HepG2 (cell line): ENCODE results near the gene CCDC170. TPM values are rescaled to one million over a fixed set of nuclear protein-coding genes. Genes with fewer than 3 reads are reported as not detected.

Experiments used
- ARHGAP35 ChIP-seq: sonication (generic); formaldehyde crosslinking; IDR thresholded peaks from 2 replicates; pipeline ENCODE4 v1.9.0; 2022; ENCODE audit warnings: mild to moderate bottlenecking, inconsistent platforms, moderate library complexity, missing genetic modification reagents, borderline replicate concordance
- ARID4A ChIP-seq: sonication (generic); formaldehyde crosslinking; IDR thresholded peaks from 2 replicates; pipeline ENCODE4 v1.5.0; 2020; ENCODE audit warnings: mild to moderate bottlenecking, missing genetic modification reagents, borderline replicate concordance
- DDIT3 ChIP-seq: sonication (generic); formaldehyde crosslinking; IDR thresholded peaks from 2 replicates; pipeline ENCODE4 v1.4.0; 2020; ENCODE audit warnings: mild to moderate bottlenecking, missing genetic modification reagents
- HDAC1 ChIP-seq: sonication (generic); formaldehyde crosslinking; IDR thresholded peaks from 2 replicates; pipeline ENCODE4 v1.5.1; 2020; ENCODE audit warnings: mild to moderate bottlenecking, missing genetic modification reagents
- KMT2A ChIP-seq: sonication (generic); formaldehyde crosslinking; IDR thresholded peaks from 2 replicates; pipeline ENCODE4 v1.4.0; 2020; ENCODE audit warnings: missing genetic modification reagents
- NONO ChIP-seq, 2 experiments: fragments of 450-650 bp in 1 of 2; sonication (generic) in 1 of 2; formaldehyde crosslinking in 1 of 2; IDR thresholded peaks in 1 of 2; conservative IDR thresholded peaks in 1 of 2; 2 replicates each; pipeline versions ENCODE4 v1.6.1 to v1.8.0; 2017 to 2022; ENCODE audit warnings: mild to moderate bottlenecking in 1 of 2, missing genetic modification reagents in 1 of 2, moderate library complexity in 1 of 2
- RAD21 ChIP-seq: fragments of 450-650 bp; formaldehyde crosslinking; IDR thresholded peaks from 2 replicates; pipeline ENCODE4 v1.5.0; 2020; ENCODE audit warnings: mild to moderate bottlenecking
- TGIF2 ChIP-seq: IDR thresholded peaks from 2 replicates; pipeline ENCODE4 v1.6.1; 2016; ENCODE audit warnings: control low read depth, missing compliant biosample characterization
- ZIK1 ChIP-seq: sonication (generic); formaldehyde crosslinking; IDR thresholded peaks from 2 replicates; pipeline ENCODE4 v1.5.0; 2020; ENCODE audit warnings: mild to moderate bottlenecking, low read depth, missing genetic modification reagents, borderline replicate concordance
- ZNF24 ChIP-seq: fragments of 450-650 bp; IDR thresholded peaks from 2 replicates; pipeline ENCODE4 v1.6.1; 2017; ENCODE audit warnings: antibody characterized with exemption, mild to moderate bottlenecking
- ZNF543 ChIP-seq: sonication (generic); formaldehyde crosslinking; IDR thresholded peaks from 2 replicates; pipeline ENCODE4 v1.4.0; 2020; ENCODE audit warnings: mild to moderate bottlenecking, missing genetic modification reagents
- polyA plus RNA-seq, 8 experiments: library from polyadenylated mRNA; depleted of rRNA in 3 of 8; stranded (reverse) in 7 of 8; unstranded in 1 of 8; fragments of >200 nt; fragmentation: Illumina TruSeq in 4 of 8; extraction: Trizol in 4 of 8; gene quantifications; 2 replicates each; pipeline versions ENCODE4 v1.2.1 to v1.2.3, GENCODE V29; 2011 to 2016; ENCODE audit warnings: low read depth in 4 of 8, missing spikeins in 1 of 8, mixed read lengths in 1 of 8; ENCODE audit not compliant: insufficient read depth in 1 of 8
- total RNA-seq, 5 experiments: library from RNA; depleted of rRNA; stranded (reverse); fragments of >200 nt; fragmentation: Illumina TruSeq; extraction: Trizol; gene quantifications; 2 replicates each; pipeline ENCODE4 v1.2.3, GENCODE V29; 2016; ENCODE audit warnings: low read depth in 1 of 5
- TF ChIP-seq, protein P1 (sequence below): sonication (generic); formaldehyde crosslinking; IDR thresholded peaks from 2 replicates; pipeline ENCODE4 v1.5.1; 2020; ENCODE audit warnings: mild to moderate bottlenecking, missing genetic modification reagents, borderline replicate concordance
- TF ChIP-seq, protein P2 (sequence below): sonication (generic); formaldehyde crosslinking; IDR thresholded peaks from 2 replicates; pipeline ENCODE4 v1.5.0; 2020; ENCODE audit warnings: mild to moderate bottlenecking, missing genetic modification reagents
- TF ChIP-seq, protein P3 (sequence below): sonication (generic); formaldehyde crosslinking; IDR thresholded peaks from 2 replicates; pipeline ENCODE4 v1.5.0; 2020; ENCODE audit warnings: mild to moderate bottlenecking, missing genetic modification reagents, moderate library complexity

Gene CCDC170
- total and polyA plus RNA-seq, 2 of the 13 experiments (the other 11 are each of a cell fraction or from before 2014, with no cell fraction given), result 0.90 to 5.1 TPM

DNA sequence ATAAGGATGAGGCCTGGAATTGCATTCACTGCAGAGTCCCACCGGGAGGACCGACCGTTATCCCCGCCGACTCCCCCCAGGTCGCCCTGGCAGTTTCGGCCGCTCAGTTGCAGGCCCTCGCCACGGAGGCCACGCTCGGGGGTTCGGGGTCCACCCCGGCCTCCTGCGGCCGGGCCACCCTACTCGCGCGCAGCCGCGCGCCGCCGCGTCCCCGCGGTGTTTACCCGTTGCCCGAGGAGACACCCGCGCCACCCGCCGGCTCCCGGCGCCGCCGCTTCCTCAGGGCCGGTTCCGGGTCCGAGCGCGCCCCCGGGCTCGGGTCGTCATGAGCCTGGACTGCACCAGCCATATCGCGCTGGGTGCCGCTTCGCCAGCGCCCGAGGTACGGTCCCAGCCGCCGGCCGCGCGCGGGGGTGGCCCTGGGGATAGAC, at the start of gene CCDC170 (continued):
- TF ChIP-seq, protein P1, sequence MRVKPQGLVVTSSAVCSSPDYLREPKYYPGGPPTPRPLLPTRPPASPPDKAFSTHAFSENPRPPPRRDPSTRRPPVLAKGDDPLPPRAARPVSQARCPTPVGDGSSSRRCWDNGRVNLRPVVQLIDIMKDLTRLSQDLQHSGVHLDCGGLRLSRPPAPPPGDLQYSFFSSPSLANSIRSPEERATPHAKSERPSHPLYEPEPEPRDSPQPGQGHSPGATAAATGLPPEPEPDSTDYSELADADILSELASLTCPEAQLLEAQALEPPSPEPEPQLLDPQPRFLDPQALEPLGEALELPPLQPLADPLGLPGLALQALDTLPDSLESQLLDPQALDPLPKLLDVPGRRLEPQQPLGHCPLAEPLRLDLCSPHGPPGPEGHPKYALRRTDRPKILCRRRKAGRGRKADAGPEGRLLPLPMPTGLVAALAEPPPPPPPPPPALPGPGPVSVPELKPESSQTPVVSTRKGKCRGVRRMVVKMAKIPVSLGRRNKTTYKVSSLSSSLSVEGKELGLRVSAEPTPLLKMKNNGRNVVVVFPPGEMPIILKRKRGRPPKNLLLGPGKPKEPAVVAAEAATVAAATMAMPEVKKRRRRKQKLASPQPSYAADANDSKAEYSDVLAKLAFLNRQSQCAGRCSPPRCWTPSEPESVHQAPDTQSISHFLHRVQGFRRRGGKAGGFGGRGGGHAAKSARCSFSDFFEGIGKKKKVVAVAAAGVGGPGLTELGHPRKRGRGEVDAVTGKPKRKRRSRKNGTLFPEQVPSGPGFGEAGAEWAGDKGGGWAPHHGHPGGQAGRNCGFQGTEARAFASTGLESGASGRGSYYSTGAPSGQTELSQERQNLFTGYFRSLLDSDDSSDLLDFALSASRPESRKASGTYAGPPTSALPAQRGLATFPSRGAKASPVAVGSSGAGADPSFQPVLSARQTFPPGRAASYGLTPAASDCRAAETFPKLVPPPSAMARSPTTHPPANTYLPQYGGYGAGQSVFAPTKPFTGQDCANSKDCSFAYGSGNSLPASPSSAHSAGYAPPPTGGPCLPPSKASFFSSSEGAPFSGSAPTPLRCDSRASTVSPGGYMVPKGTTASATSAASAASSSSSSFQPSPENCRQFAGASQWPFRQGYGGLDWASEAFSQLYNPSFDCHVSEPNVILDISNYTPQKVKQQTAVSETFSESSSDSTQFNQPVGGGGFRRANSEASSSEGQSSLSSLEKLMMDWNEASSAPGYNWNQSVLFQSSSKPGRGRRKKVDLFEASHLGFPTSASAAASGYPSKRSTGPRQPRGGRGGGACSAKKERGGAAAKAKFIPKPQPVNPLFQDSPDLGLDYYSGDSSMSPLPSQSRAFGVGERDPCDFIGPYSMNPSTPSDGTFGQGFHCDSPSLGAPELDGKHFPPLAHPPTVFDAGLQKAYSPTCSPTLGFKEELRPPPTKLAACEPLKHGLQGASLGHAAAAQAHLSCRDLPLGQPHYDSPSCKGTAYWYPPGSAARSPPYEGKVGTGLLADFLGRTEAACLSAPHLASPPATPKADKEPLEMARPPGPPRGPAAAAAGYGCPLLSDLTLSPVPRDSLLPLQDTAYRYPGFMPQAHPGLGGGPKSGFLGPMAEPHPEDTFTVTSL (CRISPR knock-in tag), result no peak
- TF ChIP-seq RAD21 (CRISPR knock-in tag) (peak; percentile 61), ZNF24 (no peak), ZNF543 (no peak), DDIT3 (CRISPR knock-in tag) (no peak), TGIF2 (no peak; the same call in 1 of the 2 replicates), KMT2A (peak; percentile 65; the same call in 1 of the 2 replicates), HDAC1 (CRISPR knock-in tag) (peak; percentile 62; the same call in 1 of the 2 replicates), ZIK1 (CRISPR knock-in tag) (0 out of 2 replicates have a peak, but pooled peaks have one; percentile 29), ARHGAP35 (CRISPR knock-in tag) (no peak), ARID4A (CRISPR knock-in tag) (peak; percentile 83), NONO (IDR thresholded peaks at IDR 0.05) (no peak), NONO (CRISPR knock-in tag; conservative IDR thresholded peaks at IDR 0.05) (peak; percentile 87)
- TF ChIP-seq, protein P2, sequence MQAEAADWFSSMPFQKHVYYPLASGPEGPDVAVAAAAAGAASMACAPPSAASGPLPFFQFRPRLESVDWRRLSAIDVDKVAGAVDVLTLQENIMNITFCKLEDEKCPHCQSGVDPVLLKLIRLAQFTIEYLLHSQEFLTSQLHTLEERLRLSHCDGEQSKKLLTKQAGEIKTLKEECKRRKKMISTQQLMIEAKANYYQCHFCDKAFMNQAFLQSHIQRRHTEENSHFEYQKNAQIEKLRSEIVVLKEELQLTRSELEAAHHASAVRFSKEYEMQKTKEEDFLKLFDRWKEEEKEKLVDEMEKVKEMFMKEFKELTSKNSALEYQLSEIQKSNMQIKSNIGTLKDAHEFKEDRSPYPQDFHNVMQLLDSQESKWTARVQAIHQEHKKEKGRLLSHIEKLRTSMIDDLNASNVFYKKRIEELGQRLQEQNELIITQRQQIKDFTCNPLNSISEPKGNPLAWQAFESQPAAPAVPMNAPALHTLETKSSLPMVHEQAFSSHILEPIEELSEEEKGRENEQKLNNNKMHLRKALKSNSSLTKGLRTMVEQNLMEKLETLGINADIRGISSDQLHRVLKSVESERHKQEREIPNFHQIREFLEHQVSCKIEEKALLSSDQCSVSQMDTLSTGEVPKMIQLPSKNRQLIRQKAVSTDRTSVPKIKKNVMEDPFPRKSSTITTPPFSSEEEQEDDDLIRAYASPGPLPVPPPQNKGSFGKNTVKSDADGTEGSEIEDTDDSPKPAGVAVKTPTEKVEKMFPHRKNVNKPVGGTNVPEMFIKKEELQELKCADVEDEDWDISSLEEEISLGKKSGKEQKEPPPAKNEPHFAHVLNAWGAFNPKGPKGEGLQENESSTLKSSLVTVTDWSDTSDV (CRISPR knock-in tag), result peak; percentile 62; the same call in 1 of the 2 replicates
- TF ChIP-seq, protein P3, sequence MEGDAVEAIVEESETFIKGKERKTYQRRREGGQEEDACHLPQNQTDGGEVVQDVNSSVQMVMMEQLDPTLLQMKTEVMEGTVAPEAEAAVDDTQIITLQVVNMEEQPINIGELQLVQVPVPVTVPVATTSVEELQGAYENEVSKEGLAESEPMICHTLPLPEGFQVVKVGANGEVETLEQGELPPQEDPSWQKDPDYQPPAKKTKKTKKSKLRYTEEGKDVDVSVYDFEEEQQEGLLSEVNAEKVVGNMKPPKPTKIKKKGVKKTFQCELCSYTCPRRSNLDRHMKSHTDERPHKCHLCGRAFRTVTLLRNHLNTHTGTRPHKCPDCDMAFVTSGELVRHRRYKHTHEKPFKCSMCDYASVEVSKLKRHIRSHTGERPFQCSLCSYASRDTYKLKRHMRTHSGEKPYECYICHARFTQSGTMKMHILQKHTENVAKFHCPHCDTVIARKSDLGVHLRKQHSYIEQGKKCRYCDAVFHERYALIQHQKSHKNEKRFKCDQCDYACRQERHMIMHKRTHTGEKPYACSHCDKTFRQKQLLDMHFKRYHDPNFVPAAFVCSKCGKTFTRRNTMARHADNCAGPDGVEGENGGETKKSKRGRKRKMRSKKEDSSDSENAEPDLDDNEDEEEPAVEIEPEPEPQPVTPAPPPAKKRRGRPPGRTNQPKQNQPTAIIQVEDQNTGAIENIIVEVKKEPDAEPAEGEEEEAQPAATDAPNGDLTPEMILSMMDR, result peak; percentile 34
